GM23248 (cell line): ENCODE data around the gene MTHFSD.

ENCODE experiments used
- EZH2 ChIP-seq: fragments of 200-600 bp; sonication (generic); IDR thresholded peaks from 2 replicates; pipeline ENCODE4 v1.6.1; 2018; ENCODE audit warnings: antibody characterized with exemption, mild to moderate bottlenecking; ENCODE audit not compliant: insufficient read depth, poor library complexity, severe bottlenecking
- EZH2phosphoT487 ChIP-seq: fragments of 200-600 bp; sonication (generic); IDR thresholded peaks from 2 replicates; pipeline ENCODE4 v1.6.1; 2018; ENCODE audit warnings: antibody characterized with exemption, moderate library complexity, mild to moderate bottlenecking, low read depth; ENCODE audit not compliant: insufficient read depth

GRCh38 chr16:86522634-86523033 lies 32.4 kb downstream of the MTHFSD start:
- TF ChIP-seq EZH2phosphoT487, result no peak
- no peak for TF ChIP-seq EZH2
